Stomach (tissue), 4 donors: Measurements from ENCODE around the gene RS1.

ENCODE experiments used
- CTCF ChIP-seq, 7 experiments: fragments of 450-650 bp in 4 of 7; fragments of 200-600 bp in 3 of 7; sonication (generic) in 3 of 7; IDR thresholded peaks; one replicate each; pipeline ENCODE4 v1.5.1; 2016 to 2019; ENCODE audit warnings: antibody characterized with exemption in 7 of 7, control low read depth in 2 of 7, mild to moderate bottlenecking in 1 of 7
- POLR2A ChIP-seq, 4 donors: fragments of 450-650 bp; IDR thresholded peaks; one replicate each; pipeline ENCODE4 v1.6.1; 2016; ENCODE audit warnings: antibody characterized with exemption in 4 of 4, control low read depth in 2 of 4, mild to moderate bottlenecking in 1 of 4, moderate library complexity in 1 of 4

GRCh38 chrX:18681996-18682395 lies 10.1 kb upstream of the RS1 start:
- TF ChIP-seq CTCF (IDR thresholded peaks at IDR 0.05) (no peak), POLR2A (IDR thresholded peaks at IDR 0.05) (no peak)
